Measurements from ENCODE around the gene ZNF415. TPM values are rescaled to one million over a fixed set of nuclear protein-coding genes. Genes with fewer than 3 reads are reported as not detected.
A peak's percentile ranks its signal among the peaks of the same experiment; 100 is the strongest.

ZNF415 gene
- total and polyA plus RNA-seq, 9 of the 15 experiments (the other 6 are each of a cell fraction or from before 2014, with no cell fraction given): 0.06 to 0.82 (median 0.14) TPM; not detected in 2

DNA sequence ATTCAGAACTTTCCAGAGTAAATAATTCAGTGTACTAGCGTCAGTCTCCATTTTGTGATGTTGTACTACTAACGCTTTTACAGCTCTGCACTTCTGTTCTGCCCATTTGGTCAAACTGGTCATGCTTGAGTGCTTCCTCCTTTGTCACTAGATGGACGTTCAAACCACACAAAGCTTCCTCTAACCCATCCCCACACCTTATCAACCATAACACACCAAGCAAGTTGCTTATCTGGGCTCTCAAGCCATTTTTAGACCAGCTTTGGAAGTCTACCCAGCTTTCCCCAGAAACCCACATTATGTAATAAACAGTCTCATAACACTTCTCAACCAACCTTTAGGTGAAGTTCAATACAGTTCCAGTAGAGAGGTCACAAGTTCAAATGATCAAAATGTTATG lies 28.4 kb upstream of the ZNF415 start (continued):
- TF ChIP-seq, protein P1, sequence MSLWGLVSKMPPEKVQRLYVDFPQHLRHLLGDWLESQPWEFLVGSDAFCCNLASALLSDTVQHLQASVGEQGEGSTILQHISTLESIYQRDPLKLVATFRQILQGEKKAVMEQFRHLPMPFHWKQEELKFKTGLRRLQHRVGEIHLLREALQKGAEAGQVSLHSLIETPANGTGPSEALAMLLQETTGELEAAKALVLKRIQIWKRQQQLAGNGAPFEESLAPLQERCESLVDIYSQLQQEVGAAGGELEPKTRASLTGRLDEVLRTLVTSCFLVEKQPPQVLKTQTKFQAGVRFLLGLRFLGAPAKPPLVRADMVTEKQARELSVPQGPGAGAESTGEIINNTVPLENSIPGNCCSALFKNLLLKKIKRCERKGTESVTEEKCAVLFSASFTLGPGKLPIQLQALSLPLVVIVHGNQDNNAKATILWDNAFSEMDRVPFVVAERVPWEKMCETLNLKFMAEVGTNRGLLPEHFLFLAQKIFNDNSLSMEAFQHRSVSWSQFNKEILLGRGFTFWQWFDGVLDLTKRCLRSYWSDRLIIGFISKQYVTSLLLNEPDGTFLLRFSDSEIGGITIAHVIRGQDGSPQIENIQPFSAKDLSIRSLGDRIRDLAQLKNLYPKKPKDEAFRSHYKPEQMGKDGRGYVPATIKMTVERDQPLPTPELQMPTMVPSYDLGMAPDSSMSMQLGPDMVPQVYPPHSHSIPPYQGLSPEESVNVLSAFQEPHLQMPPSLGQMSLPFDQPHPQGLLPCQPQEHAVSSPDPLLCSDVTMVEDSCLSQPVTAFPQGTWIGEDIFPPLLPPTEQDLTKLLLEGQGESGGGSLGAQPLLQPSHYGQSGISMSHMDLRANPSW (CRISPR knock-in tag; IDR thresholded peaks at IDR 0.05): no peak
- TF ChIP-seq KDM4B (IDR thresholded peaks at IDR 0.05; ENCODE audit: borderline replicate concordance in 2 of 2, low read depth in 1 of 2): no peak
- peak; percentile 93 for TF ChIP-seq CXXC5 (CRISPR knock-in tag; IDR thresholded peaks at IDR 0.05)
- no peak for TF ChIP-seq ZNF197 (CRISPR knock-in tag; IDR thresholded peaks at IDR 0.05; ENCODE audit: low read depth)
- TF ChIP-seq, protein P2, sequence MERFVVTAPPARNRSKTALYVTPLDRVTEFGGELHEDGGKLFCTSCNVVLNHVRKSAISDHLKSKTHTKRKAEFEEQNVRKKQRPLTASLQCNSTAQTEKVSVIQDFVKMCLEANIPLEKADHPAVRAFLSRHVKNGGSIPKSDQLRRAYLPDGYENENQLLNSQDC (CRISPR knock-in tag; IDR thresholded peaks at IDR 0.05): no peak
- no peak for TF ChIP-seq ZNF134 (CRISPR knock-in tag; conservative IDR thresholded peaks at IDR 0.05)

DNA sequence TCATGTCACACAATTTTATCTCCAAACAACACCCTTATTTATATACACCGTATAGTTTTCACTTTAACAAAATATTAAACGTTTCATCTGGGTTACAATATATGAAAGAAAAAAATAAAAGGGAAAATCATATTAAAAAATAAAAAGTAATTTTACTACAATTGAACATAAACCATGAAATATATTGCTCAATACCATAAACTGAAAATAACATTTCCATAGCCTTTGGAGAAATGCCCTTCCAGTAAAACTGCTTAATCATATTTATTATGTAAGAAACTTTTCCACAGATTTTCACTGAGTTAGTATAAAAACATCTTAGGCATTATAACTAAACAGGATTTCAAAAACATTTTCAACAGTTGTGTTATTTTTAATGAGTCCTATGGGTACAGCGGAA lies 27.6 kb upstream of the ZNF415 start:
- 52% methylated on average over 3 of the region's 3 CpGs for WGBS (ENCODE audit: insufficient coverage, low coverage, missing lambda C conversion rate)
- H3K4me3 ChIP-seq: no peak overlapping the region
- intact Hi-C loops (cut with micrococcal nuclease) (no loop called here), in situ Hi-C loops (cut with MboI) (no loop called here)
- H3K4me2 ChIP-seq (ENCODE audit: insufficient read depth, low read length): peak overlapping the region; percentile 44; the same call in 1 of the 2 replicates
- no peak overlapping the region for H3K9ac ChIP-seq (ENCODE audit: insufficient read depth in 1 of 2, low read depth in 2 of 2, low read length in 2 of 2)
- ChIA-PET CTCF (ENCODE audit: low intra/inter-chr PET ratio) (no interaction called here), POLR2A (no interaction called here)
- H3K79me2 ChIP-seq (ENCODE audit: control insufficient read depth, insufficient read depth, low read length): peaks cover 29% of the 10 kb centered on the region
- peaks cover 12% of the 10 kb centered on the region; the same call in 2 of the 3 replicates for H3K36me3 ChIP-seq (ENCODE audit: control insufficient read depth, insufficient read depth, low read length)
- H3K4me1 ChIP-seq (replicated peaks in 1 of 2; ENCODE audit: control insufficient read depth in 2 of 2, insufficient read depth in 2 of 2, low read length in 2 of 2): peaks cover 13 to 14% of the 10 kb centered on the region in 2 experiments; a peak in 3 of 5 replicates
- no peaks in the 10 kb centered on the region for H4K20me1 ChIP-seq (replicated peaks; ENCODE audit: control insufficient read depth, insufficient read depth, low read length)
- H3K9me1 ChIP-seq (ENCODE audit: control insufficient read depth, insufficient read depth, low read length): no peaks in the 10 kb centered on the region
- no peak for FAIRE-seq
- H3K9me3 ChIP-seq (replicated peaks; ENCODE audit: control insufficient read depth, insufficient read depth, low read depth, low read length): peaks cover 16% of the 10 kb centered on the region
- no peak for DNase-seq (ENCODE audit: extremely low read depth in 1 of 4, low spot score in 3 of 4)
- BruUV-seq (replicated peaks): no TSS peak
- no peak for ATAC-seq
- no peak overlapping the region for H2AFZ ChIP-seq (ENCODE audit: low read depth, low read length)
- TF ChIP-seq C11orf30 (IDR thresholded peaks at IDR 0.05; ENCODE audit: low read depth): peak; percentile 12; the same call in 1 of the 2 replicates
- no peak for TF ChIP-seq LARP7 (IDR thresholded peaks at IDR 0.05)
- peak; percentile 72 for TF ChIP-seq CEBPB (tag; IDR thresholded peaks at IDR 0.05)
- no peak for TF ChIP-seq CEBPG (CRISPR knock-in tag; IDR thresholded peaks at IDR 0.05)
- TF ChIP-seq CEBPG (tag; conservative IDR thresholded peaks at IDR 0.05 in 1 of 2, IDR thresholded peaks at IDR 0.05 in 1 of 2): peak in 1 of 2 experiments; percentile 71; a peak in 3 of 4 replicates
- peak overlapping the region; percentile 71 for H3K27ac ChIP-seq (ENCODE audit: extremely low read depth, low read depth, low read length)
- H3K27me3 ChIP-seq (ENCODE audit: control insufficient read depth in 2 of 2, insufficient read depth in 2 of 2, low read length in 2 of 2): no peaks in the 10 kb centered on the region

Data from K562 (cell line).